GM18505 (cell line): ENCODE results near the gene SLC44A5.
"Not testable (repeated sequence)": the region's sequence is repeated elsewhere in the genome, so short reads cannot be mapped to it uniquely, and the experiment has no call there.

Experiments
- ATAC-seq: cut with Tn5 transposase; IDR thresholded peaks from one replicate; pipeline ENCODE4 v1.9.1; 2021; ENCODE audit not compliant: unreplicated experiment
- POLR2A ChIP-seq: IDR thresholded peaks from 4 replicates; pipeline ENCODE4 v1.6.1; 2011; ENCODE audit warnings: borderline replicate concordance; ENCODE audit not compliant: insufficient read depth, insufficient read length; ENCODE audit errors: extremely low read depth

SLC44A5 gene

DNA sequence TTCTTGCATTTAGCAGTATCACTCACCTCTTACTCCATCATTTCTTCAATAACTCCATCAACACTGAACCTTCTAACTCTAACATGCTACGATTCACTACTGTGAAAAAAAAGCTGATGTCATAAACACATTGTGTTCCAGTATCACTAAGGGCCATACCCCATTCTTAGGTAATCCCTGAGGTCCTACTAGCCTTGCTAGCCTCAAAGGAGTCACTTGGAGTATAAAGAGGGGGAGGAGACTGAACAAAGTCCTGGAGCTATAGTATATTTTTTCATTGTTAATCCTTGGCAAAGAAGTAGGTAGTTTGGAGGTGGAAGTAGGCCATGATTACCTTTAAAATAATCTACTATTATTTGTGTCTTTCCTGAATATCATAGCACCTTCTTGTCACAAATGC lies at the start of gene SLC44A5:
TSS of gene SLC44A5 (minus strand) at position 101 of the 400 bp plus-strand sequence. CDS start 69,667 bp downstream, outside the sequence.
- ATAC-seq = no peak
- no peak for TF ChIP-seq POLR2A

DNA sequence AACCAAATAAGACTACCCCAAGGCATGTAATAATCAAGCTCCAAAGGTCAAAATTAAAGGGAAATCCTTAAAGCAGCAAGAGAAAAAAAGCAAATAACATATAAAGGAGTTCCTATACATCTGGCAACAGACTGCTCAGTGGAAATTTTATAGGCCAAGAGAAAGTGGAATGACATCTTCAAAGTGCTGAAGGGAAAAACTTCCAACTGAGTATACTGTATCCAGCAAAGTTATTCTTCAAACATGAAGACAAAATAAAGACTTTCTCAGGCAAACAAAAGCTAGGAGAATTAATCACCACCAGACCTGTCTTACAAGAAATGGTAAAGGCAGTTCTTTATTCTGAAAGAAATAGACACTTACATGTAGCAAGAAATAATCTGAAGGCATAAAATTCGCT lies 45.0 kb upstream of the SLC44A5 start:
- no peak for ATAC-seq
- no peak for TF ChIP-seq POLR2A

DNA sequence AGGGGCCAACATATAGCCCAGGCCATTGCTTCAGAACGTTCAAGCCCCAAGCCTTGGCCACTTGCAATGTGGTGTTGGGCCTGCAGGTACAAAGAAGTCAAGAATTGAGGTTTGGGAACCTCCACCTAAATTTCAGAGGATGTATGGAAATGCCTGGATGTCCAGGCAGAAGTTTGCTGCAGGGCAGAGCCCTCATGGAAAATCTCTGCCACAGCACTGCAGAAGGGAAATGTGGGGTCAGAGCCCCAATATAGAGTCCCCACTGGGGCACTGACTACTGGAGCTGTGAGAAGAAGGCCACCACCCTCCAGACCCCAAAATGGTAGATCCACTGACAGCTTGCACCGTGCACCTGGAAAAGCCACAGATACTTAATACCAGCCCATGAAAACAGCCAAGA lies 36.3 kb upstream of the SLC44A5 start:
- not testable (repeated sequence) for ATAC-seq

DNA sequence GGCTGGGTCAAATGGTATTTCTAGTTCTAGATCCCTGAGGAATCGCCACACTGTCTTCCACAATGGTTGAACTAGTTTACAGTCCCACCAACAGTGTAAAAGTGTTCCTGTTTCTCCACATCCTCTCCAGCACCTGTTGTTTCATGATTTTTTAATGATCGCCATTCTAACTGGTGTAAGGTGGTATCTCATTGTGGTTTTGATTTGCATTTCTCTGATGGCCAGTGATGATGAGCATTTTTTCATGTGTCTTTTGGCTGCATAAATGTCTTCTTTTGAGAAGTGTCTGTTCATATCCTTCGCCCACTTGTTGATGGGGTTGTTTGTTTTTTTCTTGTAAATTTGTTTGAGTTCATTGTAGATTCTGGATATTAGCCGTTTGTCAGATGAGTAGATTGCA lies 34.2 kb upstream of the SLC44A5 start:
- ATAC-seq = not testable (repeated sequence)

DNA sequence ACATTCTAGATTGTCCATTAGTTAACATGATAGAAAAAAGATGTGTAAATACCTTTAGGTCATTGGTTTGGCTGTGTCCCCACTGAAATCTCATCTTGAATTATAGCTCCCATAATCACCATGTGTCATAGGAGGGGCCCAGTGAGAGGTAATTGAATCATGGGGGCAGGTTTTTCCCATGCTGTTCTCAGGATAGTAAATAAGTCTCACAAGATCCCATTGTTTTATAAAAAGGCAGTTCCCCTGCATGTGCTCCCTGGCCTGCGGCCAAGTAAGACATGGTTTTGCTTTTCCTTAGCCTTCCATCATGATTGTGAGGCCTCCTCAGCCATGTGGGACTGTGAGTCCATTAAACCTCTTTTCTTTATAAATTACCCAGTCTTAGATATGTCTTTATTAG lies 32.5 kb upstream of the SLC44A5 start:
- TF ChIP-seq POLR2A = no peak
- ATAC-seq = no peak

DNA sequence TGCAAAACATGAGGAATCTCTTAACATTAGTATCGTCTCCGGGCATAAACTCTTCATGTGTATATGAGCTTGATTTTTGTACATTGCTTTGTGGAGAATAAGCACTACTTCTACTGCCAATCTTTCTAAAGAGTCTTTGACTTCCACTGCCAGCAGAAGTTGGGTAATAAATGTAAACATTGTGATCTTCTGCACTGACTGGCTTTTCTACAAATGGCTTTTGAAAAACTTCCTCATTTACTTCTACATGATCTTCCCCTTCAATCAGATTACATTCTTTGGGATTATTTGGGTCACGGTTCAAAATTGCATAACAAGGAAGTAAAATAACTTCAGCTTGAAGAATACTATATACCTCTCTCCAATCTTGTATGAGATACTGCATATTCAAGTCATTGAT lies 30.4 kb upstream of the SLC44A5 start:
- no peak for ATAC-seq
- no peak for TF ChIP-seq POLR2A

DNA sequence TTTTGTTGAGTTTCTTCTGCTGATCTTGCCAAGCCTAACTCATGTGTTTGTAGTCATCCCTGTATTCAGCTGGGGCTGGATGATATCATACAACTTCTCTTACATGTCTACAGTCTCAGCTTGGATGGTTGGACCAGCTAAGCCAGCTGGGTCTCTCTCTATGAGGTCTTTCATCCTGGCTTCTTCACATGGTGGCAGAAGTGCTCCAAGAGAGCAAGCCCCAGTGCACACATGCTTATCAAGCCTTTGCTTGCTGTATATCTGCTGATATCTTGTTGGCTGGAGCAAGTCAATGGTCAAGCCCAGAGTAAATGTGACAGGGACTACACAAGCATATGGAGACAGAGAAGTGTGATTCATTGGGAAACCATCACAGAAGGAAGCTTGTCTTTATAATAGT lies 29.2 kb upstream of the SLC44A5 start:
- TF ChIP-seq POLR2A = no peak

DNA sequence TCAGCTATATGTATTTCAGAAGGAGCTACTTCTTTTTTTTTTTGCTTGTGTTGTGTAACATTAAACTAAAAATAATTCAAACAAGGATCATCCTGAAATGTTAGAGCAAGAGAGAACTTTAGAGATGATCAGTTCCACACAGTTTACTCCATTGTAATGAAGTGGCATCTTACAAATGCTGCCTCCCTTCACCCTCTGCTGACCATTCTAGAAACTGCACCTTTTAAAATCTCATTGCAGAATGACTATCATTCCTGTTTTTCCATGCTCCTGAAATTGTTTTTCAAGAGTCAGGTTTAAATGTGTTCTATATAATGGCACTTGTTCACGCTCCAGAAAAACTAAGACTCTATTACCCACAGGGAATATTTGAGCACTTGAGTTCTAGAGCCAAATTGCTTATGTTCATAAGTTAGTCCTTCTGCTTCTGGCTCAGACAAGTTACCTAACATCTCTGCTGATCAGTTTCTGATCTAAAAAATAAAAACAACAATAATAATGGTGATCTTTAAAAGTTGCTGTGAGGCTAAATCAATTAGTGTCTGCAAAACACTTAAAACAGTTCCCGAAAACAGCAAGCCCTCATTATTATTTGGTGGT lies 21.5 kb upstream of the SLC44A5 start:
- no peak for ATAC-seq
- TF ChIP-seq POLR2A = no peak

More for the DNA sequence above, 29.2 kb upstream of the SLC44A5 start:
- ATAC-seq = no peak

DNA sequence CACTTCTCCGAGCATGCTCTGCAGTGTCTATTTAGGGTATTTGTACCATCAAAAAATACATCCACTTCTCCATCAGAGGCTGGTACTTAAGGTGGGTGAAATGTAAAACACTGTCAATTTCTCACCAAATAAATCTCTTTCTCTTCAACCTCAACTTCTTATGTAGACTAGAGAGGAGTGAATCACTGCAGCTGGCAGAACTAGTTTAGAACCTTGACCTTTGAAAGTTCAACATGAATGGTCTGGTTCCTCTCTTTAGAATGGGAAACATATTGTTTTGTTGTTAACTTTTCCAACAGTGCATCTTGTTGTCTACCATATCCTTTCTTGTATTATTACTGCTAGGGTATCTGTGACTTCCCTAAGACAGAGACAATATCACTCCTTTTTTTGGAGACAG lies 20.1 kb upstream of the SLC44A5 start:
- ATAC-seq = no peak

DNA sequence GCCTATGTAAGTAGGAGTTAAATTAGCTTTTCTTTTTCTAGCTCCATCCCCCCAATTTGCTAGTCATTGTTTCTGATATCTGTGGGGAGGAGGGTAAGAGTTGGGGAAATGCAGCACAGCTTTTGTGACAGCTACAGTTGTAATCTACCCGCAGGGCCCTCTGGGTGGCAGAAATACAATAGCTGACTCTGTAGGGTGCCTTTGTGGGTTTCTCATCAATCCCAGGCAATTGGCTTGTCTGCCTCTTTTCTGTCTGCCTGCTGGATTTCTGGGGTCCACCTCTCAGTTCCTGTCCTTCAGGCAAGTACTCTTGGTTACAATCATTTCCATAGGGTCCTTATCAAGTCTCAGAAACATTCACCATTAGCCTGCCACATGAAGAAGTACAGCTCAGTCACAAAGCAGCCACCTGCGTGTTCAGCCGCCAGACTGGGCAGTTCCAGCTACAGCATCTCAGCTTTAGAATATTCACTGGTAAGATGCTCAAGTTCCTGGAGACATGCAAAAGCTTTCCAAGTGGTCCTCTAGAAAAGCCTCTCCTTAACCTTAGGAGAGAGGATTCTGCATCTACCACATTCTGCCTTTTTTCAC lies 19.2 kb upstream of the SLC44A5 start:
- no peak for TF ChIP-seq POLR2A
- ATAC-seq = no peak

More for the DNA sequence above, 20.1 kb upstream of the SLC44A5 start:
- TF ChIP-seq POLR2A = no peak

DNA sequence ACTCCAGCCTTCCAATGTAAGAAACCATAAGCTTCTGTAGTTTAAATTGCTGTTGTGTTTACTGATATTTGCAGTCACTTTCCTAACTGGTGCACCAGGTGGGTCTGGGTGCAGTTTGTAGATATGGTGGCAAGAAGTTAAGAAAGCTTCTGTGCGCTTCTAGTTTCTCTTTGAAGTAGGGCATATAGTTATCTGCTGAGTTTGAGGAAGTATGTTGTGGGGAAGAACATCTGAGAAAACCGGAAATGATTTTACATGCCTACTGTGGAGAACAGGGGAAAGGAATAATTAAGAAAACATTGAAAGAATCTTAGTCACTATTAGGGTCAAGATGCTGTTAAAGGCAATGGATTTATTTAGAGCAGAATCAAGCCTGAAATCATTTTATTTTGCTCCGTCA lies 14.9 kb upstream of the SLC44A5 start:
- no peak for TF ChIP-seq POLR2A
- no peak for ATAC-seq

DNA sequence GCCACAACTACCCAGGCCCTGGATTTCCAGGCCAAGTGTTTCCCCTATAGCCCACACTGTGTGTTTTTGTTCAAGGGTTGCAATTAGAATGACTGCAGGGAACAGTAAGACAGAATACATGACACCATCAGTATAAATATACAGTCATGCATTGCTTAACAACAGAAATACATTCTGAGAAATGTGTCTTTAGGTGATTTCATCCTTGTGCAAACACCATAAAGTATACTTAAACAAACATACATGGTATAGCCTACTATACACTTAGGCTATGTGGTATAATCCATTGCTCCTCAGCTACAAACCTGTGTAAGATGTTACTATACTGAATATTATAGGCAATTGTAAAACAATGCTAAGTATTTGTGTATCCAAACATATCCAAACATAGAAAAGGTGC lies 7.5 kb upstream of the SLC44A5 start:
- no peak for ATAC-seq

DNA sequence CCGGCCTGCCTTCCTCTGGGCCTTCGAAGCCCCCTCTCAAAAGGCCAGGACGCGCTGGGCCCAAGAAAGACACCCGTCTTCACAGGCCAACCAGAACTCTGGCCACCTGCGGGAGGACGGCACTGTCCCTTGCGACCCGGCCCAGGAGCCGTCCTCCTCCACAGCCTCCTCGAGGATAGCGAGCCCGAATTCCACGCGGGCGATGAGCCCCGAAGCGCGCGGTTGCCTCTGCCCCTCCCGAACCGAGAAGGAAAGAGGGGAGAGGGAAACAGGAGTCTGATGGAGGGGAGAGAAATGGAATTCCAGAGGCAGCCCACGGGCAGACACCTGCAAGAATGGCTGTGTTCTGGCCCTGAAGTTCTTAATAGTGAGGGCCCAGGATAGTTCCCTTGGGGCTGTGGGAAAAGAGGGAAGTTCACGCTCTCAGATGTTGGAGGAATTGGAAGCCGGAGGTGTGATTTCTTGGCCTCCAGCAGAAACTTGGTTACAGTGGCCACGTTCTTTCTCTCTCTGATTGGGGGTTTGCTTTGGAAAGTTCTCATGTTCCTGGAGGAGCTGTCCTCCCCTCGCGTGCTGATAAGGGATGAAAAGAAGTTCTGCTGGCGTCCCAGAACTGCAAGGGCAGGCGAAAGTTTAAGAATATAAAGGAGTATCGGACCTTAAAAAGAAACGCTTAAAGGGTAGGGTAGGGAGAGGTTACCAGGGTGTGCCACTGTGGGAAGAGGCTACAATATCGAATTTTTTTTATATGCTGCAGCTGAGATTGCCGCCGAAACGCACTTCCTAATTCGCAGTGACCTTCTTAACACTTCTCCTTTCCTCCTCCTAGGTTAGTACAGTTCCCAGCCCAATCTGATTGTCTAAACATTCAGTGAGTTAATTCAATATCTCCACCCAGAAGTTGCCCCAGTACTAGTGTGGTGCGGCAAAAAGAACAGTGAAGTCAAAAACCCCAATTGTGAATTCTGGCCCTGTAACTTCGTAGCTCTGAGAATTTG lies 5.8 kb upstream of the SLC44A5 start:
- TF ChIP-seq POLR2A = no peak
- no peak for ATAC-seq

More for the DNA sequence above, 7.5 kb upstream of the SLC44A5 start:
- no peak for TF ChIP-seq POLR2A

DNA sequence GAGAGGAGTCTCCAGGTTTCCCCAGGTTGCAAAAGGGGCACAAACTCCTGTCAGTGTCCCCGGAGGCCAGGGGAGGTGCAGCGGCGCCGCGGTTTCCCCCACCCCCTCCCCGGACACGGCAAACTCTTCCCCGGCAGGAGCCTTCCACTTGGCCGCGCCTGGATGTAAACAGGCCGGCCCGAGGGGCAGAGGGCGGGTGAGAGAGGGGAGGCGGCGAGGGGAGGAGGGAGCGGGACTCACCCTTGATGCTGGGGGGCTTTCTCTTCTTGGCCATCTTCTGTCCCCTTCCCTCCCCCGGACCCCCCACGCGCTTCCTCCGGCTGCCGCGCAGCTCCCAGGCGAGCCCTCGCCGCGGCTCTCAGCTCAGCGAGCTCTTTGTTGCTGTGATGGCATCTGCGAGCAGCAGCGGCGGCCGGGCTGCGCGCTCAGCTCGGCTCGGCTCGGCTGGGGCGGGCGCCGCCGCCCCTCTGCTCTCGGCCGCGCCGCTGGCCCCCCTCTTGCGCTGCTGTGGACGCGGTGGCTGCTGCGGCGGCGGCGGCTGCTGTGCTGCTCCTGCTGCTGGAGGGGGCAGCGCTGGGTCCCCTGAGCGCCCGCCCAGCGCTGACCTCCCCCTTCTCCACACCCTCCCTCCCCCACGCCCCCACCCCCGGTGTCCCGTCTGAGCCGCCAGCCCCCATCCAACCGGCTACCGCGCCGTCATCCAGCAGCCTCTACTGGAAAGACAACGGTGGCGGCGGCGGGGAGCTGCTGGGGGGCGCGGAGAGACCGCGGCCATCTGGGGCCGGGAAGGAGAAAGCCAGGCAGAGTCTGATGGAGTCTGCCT lies 4.9 kb upstream of the SLC44A5 start:
- no peak for TF ChIP-seq POLR2A
- peak; percentile 48 for ATAC-seq

DNA sequence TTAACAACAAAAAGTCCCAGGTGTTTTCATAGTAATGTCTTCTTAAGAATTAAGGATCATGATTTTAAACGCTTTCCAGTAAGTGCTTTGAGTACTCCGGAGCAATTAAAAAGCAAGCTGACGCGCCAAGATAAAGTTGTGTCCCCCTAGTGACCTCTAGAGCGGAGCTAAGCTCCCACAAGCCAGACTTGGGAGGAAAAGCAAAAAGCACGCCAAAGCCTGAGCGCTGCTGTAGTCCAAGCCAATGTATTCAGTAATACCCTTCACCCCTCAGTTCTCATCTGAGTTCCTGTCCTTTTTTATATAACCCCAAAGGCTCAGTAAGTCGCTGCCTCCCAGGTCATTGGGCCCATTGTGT lies 3.5 kb upstream of the SLC44A5 start:
- ATAC-seq = peak; percentile 8
- no peak for TF ChIP-seq POLR2A
